ENCODE measurements around the gene TRMT6. TPM values are rescaled to one million over a fixed set of nuclear protein-coding genes. Genes with fewer than 3 reads are reported as not detected.

TRMT6 gene, protein sequence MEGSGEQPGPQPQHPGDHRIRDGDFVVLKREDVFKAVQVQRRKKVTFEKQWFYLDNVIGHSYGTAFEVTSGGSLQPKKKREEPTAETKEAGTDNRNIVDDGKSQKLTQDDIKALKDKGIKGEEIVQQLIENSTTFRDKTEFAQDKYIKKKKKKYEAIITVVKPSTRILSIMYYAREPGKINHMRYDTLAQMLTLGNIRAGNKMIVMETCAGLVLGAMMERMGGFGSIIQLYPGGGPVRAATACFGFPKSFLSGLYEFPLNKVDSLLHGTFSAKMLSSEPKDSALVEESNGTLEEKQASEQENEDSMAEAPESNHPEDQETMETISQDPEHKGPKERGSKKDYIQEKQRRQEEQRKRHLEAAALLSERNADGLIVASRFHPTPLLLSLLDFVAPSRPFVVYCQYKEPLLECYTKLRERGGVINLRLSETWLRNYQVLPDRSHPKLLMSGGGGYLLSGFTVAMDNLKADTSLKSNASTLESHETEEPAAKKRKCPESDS
- total RNA-seq (2013): 12.7 TPM
- polyA plus RNA-seq (10 to 100 TPM in 2 of 3 donors, 1 to 10 TPM in 1; 9.3 to 11.0 (median 10.6) TPM), polyA minus RNA-seq (4.4 and 5.5 TPM in 2 replicates), total RNA-seq (24.3 to 197 (median 114) reads per million in 11 experiments)

DNA sequence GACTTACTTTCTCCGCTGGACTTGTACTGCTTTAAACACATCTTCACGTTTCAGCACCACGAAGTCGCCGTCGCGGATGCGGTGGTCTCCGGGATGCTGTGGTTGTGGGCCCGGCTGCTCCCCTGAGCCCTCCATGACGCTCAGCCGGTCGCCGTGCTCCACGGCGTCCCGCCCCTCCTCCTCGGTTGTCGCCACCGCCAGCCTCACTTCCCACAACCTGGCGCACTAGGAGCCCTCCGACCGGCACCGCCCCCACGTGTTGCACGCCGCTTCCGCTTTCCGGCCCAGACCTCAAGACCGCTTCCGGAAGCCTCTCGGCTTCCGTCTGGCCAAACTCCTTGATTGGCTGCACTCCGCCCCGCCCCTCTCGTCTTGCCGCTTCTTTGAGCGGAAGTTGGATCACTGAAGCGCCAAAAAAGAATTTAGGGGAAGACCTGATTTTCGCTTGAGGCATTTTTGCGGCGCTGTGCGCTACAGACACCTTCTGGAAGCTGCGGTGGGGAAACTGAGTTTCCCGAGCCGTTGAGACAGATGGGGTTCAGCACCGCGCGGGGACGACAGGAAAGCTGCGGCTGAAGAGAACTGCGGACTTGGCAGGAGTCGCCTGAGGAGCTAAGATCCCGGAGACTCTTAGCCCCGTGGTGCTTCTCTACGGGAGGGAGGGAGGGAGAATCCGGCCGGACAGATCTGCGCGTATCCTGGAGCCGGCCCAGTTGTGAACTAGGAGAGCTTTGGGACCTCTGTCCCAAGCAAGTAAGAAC, at the start of gene TRMT6, which contains the start of gene MCM8:
TRMT6 (minus strand) TSS at position 263 of the 761 bp plus-strand sequence; CDS start at position 135, 128 bp downstream.
MCM8 (plus strand) TSS at position 382 of the 761 bp plus-strand sequence. CDS start 1,364 bp downstream, outside the sequence.
- Histone ChIP-seq H3K27me3 (ENCODE audit: control insufficient read depth in 2 of 2, insufficient read depth in 2 of 2, low read length in 2 of 2) (no peaks in the 10 kb centered on the region), H4K20me1 (ENCODE audit: insufficient read depth, low read length) (peaks cover 5% of the 10 kb centered on the region), H3K9me3 (replicated peaks in 1 of 2; ENCODE audit: control insufficient read depth in 1 of 2, insufficient read depth in 1 of 2, low read length in 2 of 2) (no peaks in the 10 kb centered on the region), H3K4me1 (ENCODE audit: control insufficient read depth in 1 of 2, insufficient read depth in 2 of 2, low read length in 2 of 2) (peaks cover 46 to 54% of the 10 kb centered on the region in 2 donors), H3K4me2 (replicated peaks; ENCODE audit: extremely low read depth, low read length, poor library complexity, severe bottlenecking) (peak within 1 kb of the TSS; percentile 89), H3K36me3 (replicated peaks in 1 of 2; ENCODE audit: control insufficient read depth in 1 of 2, insufficient read depth in 2 of 2, low read length in 2 of 2) (peaks cover 21 to 37% of the 10 kb centered on the region in 2 donors), H3K27ac (ENCODE audit: low read depth in 1 of 2, low read length in 2 of 2) (peak within 1 kb of the TSS; percentile 65 to 94), H3K4me3 (replicated peaks in 1 of 3; ENCODE audit: low read depth in 2 of 3, low read length in 3 of 3) (peak within 1 kb of the TSS; percentile 86 to 98 (median 93)), H2AFZ (ENCODE audit: insufficient read depth, low read depth, low read length, poor library complexity, severe bottlenecking) (peak within 1 kb of the TSS; percentile 86), H3K79me2 (ENCODE audit: insufficient read depth, low read length) (peaks cover 44% of the 10 kb centered on the region), H3K9ac (ENCODE audit: insufficient read depth, low read length, poor library complexity, severe bottlenecking) (peak within 1 kb of the TSS; percentile 75)
- H3K27me3 Mint-ChIP-seq (ENCODE audit: low read depth in 3 of 3): peaks cover 0 to 1% (median 0%) of the 10 kb centered on the region in 3 donors
- H3K36me3 Mint-ChIP-seq: peaks cover 31 to 48% of the 10 kb centered on the region in 2 donors
- peak within 1 kb of the TSS; percentile 90 to 100 (median 97) for H3K27ac Mint-ChIP-seq
- intact Hi-C loops (cut with micrococcal nuclease): no loop called here
- WGBS (ENCODE audit: insufficient coverage): 0% methylated on average over 52 of the region's 61 CpGs
- DNase-seq: peak; percentile 97 to 98 (median 98)
- TF ChIP-seq, protein P1, sequence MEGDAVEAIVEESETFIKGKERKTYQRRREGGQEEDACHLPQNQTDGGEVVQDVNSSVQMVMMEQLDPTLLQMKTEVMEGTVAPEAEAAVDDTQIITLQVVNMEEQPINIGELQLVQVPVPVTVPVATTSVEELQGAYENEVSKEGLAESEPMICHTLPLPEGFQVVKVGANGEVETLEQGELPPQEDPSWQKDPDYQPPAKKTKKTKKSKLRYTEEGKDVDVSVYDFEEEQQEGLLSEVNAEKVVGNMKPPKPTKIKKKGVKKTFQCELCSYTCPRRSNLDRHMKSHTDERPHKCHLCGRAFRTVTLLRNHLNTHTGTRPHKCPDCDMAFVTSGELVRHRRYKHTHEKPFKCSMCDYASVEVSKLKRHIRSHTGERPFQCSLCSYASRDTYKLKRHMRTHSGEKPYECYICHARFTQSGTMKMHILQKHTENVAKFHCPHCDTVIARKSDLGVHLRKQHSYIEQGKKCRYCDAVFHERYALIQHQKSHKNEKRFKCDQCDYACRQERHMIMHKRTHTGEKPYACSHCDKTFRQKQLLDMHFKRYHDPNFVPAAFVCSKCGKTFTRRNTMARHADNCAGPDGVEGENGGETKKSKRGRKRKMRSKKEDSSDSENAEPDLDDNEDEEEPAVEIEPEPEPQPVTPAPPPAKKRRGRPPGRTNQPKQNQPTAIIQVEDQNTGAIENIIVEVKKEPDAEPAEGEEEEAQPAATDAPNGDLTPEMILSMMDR (IDR thresholded peaks at IDR 0.05): no peak
- H3K4me3 Mint-ChIP-seq: peak within 1 kb of the TSS; percentile 95 to 99
- no peaks in the 10 kb centered on the region for H3K9me3 Mint-ChIP-seq
- peaks cover 50% of the 10 kb centered on the region for H3K4me1 Mint-ChIP-seq

DNA sequence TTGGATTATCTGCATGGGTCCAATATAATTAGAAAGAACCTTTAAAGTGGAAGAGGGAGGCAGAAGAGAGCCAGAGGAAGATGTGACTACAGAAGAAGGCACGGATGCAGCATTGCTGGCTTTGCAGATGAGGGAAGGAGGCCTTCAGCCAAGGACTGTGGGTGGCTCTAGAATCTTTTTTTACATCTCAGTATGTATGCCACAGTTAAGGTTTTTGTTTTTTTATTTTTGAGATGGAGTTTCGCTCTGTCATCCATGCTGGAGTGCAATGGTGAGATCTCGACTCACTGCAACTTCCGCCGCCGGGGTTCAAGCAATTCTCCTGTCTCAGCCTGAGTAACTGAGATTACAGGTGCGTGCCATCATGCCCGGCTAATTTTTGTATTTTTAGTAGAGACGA, 49.5 kb upstream of the TRMT6 start:
- no peak overlapping the region for H3K4me3 ChIP-seq (replicated peaks in 1 of 3; ENCODE audit: low read depth in 2 of 3, low read length in 3 of 3)
- H3K4me2 ChIP-seq (replicated peaks; ENCODE audit: extremely low read depth, low read length, poor library complexity, severe bottlenecking): no peak overlapping the region
- Mint-ChIP-seq H3K9me3 (no peaks in the 10 kb centered on the region), H3K4me3 (no peak overlapping the region), H3K4me1 (peaks cover 5% of the 10 kb centered on the region), H3K36me3 (peaks cover 18 to 24% of the 10 kb centered on the region in 2 donors), H3K27ac (no peak overlapping the region), H3K27me3 (ENCODE audit: low read depth in 3 of 3) (no peaks in the 10 kb centered on the region)
- intact Hi-C loops (cut with micrococcal nuclease): no loop called here
- H3K9me3 ChIP-seq (replicated peaks in 1 of 2; ENCODE audit: control insufficient read depth in 1 of 2, insufficient read depth in 1 of 2, low read length in 2 of 2): no peaks in the 10 kb centered on the region
- no peaks in the 10 kb centered on the region for H3K27me3 ChIP-seq (ENCODE audit: control insufficient read depth in 2 of 2, insufficient read depth in 2 of 2, low read length in 2 of 2)
- no peaks in the 10 kb centered on the region for H3K79me2 ChIP-seq (ENCODE audit: insufficient read depth, low read length)
- WGBS (ENCODE audit: insufficient coverage): 96% methylated on average over 7 of the region's 9 CpGs
- peaks cover 4 to 16% of the 10 kb centered on the region in 2 donors for H3K36me3 ChIP-seq (replicated peaks in 1 of 2; ENCODE audit: control insufficient read depth in 1 of 2, insufficient read depth in 2 of 2, low read length in 2 of 2)
- no peak overlapping the region for H3K9ac ChIP-seq (ENCODE audit: insufficient read depth, low read length, poor library complexity, severe bottlenecking)
- DNase-seq: no peak
- TF ChIP-seq, protein P1 (IDR thresholded peaks at IDR 0.05): no peak
- no peak overlapping the region for H3K27ac ChIP-seq (ENCODE audit: low read depth in 1 of 2, low read length in 2 of 2)
- H2AFZ ChIP-seq (ENCODE audit: insufficient read depth, low read depth, low read length, poor library complexity, severe bottlenecking): no peak overlapping the region
- H3K4me1 ChIP-seq (ENCODE audit: control insufficient read depth in 1 of 2, insufficient read depth in 2 of 2, low read length in 2 of 2): no peaks in the 10 kb centered on the region
- no peaks in the 10 kb centered on the region for H4K20me1 ChIP-seq (ENCODE audit: insufficient read depth, low read length)
